HG03097 (cell line): ENCODE data around the gene RTN4IP1.
"Not testable (repeated sequence)": the region's sequence is repeated elsewhere in the genome, so short reads cannot be mapped to it uniquely, and the experiment has no call there.

Experiments used
- ATAC-seq: cut with Tn5 transposase; IDR thresholded peaks from one replicate; pipeline ENCODE4 v1.9.1; 2021; ENCODE audit not compliant: unreplicated experiment, low FRiP score

Gene RTN4IP1

DNA sequence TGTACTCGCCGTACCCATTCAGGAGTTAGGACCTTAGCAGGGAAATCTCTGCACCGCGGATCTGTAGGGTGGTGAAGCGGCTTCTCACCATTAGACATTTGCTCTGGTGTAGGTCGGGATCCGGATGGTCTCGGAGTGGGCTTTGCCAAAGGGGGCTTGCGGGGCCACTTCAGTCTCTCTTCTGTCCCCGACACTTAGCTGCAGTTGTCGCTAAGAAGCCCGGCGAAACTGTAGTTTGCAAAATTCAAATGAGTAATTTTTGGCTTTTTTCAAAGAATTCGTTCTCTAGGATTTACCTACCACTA, 513 bp upstream of the RTN4IP1 start:
- ATAC-seq = no peak

DNA sequence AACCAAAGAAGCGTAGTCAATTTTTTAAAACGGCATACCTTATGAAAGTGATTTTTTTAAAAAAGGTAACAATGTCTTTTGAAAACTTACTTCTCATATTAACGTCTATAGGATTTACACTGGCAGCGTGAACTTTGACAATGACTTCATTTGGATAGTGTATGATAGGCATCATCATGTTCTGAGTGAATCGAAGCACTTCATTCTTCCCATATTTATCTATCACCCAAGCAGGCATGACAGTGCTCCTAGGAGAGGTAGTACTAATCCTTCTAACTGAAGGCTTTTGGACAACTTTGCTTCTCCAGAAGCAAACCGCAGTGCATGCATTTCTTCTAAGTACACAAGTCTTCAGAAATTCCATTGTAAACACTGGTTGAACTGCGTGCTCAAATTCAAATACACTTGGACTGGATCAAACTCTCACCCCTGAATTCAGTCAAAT, 618 bp downstream of the RTN4IP1 start:
- no peak for ATAC-seq

DNA sequence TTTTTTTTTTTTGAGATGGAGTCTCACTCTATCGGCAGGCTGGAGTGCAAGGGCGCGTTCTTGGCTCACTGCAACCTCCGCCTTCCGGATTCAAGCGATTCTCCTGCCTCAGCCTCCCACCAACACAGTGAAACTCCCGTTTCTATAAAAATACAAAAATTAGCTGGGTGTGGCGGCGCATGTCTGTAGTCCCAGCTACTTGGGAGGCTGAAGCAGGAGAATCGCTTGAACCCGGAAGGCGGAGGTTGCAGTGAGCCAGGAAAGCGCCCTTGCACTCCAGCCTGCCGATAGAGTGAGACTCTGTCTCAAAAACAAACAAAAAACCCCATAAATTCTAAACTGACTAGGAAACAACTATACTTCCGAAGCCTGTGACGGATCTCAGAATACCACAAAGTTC, 1.5 kb downstream of the RTN4IP1 start:
- ATAC-seq = not testable (repeated sequence)

GRCh38 chr6:106626485-106626884, 2.8 kb downstream of the RTN4IP1 start:
- ATAC-seq = no peak

DNA sequence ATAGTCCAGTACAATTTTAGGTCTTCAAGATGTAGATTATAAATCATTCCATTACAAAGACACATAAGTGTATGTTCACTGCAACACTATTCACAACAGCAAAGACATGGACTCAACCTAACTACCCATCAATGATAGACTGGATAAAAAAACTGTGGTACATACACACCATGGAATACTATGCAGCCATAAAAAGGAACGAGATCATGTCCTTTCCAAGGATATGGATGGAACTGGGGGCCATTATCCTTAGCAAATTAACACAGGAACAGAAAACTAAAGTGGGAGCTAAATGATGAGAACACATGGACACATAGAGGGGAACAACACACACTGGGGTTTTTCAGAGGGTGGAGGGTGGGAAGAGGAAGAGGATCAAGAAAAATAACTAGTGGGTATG, 6.3 kb downstream of the RTN4IP1 start:
- ATAC-seq = no peak

- ATAC-seq = no peak
Measured at GRCh38 chr6:106622412-106622811, 6.9 kb downstream of the RTN4IP1 start.

DNA sequence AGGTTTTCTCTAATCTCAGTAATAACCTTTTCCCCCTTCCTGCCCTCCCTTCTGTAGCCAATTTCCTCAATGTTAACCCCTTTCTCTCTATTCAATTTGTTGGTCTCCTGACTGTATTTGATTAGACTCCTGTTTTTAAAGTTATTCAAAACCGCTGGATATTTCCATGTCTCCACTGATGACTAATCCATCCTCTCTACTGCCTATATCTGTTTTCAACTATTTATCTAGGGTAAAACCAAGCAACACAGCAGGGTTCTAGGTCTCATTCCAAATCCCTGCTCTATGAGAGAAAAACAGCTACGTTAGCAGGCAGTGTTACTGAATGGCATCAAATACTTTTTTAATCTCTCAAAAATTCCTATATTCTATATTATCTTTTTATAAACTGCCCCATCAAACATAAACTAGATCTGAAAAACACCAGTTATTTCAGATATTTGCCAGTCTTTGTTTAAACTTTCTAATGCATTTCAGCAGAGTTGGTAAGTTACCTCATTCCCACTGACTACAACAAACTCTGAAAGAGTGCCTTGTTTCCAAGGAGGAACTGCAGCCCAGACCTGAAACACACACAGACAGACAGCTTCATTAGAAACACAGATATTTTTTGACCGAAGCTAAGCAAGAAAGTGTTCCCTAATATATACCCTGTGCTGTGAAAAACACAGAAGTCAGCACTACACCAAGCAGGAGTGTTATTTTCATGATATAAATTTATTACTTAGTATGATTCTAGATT, 8.2 kb downstream of the RTN4IP1 start:
- no peak for ATAC-seq

- ATAC-seq = no peak
Measured at GRCh38 chr6:106619223-106619622, 10.1 kb downstream of the RTN4IP1 start.

- ATAC-seq = no peak
Measured at GRCh38 chr6:106618324-106618723, 11.0 kb downstream of the RTN4IP1 start.

GRCh38 chr6:106617857-106618256, 11.4 kb downstream of the RTN4IP1 start:
- ATAC-seq = no peak

DNA sequence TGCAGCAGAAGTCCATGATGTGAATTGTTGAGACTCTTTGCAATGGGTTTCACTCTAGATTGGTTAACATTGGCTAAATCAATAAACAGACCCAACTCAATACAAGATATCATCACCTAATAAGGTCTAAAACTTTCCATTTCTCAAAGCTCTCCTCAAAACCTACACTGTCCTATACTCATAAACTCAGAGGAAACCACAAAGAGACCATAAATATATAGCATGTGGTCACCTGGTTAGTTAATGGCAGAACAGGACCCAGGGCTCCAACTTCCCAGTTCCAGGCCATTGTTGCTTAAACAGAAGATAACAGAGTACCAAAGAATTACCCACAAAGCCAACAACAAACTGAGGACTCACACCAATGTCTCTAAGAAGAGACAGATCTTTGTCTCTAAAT, 12.0 kb downstream of the RTN4IP1 start:
- peak; percentile 84 for ATAC-seq

DNA sequence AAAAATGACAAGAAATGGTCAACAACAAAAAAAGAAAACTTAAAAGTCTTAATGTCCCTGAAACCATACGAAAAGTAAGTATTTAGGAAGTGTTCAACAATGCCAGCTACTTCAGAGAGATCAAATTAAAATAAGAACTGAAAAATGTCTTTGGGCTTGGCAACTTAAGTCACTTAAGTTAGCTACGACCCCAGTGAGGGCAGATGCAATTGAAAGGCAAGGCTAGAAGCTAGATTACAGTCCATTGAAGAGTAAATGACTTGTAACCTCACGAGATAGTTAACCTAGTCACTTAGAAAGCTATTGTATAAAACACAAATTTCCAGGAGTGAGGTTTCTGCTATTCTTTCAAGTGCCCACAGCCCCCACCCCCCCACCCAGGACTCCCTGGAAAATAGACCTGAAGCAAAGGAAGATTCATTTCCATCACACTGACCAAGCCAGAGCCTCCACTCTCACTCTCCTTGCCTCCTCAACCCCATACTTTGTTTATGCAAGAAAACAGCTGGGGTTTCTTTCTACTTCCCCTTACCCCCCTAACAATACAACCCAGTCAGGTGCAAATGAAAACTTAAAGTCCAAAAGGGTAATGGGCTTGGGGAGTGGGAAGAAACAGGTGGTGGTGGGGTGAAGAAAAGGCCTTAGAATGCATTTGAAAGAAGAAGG, 14.6 kb downstream of the RTN4IP1 start:
- ATAC-seq = no peak

- ATAC-seq = no peak
Measured at GRCh38 chr6:106614166-106614565, 15.1 kb downstream of the RTN4IP1 start.

GRCh38 chr6:106613590-106613989, 15.7 kb downstream of the RTN4IP1 start:
- no peak for ATAC-seq

DNA sequence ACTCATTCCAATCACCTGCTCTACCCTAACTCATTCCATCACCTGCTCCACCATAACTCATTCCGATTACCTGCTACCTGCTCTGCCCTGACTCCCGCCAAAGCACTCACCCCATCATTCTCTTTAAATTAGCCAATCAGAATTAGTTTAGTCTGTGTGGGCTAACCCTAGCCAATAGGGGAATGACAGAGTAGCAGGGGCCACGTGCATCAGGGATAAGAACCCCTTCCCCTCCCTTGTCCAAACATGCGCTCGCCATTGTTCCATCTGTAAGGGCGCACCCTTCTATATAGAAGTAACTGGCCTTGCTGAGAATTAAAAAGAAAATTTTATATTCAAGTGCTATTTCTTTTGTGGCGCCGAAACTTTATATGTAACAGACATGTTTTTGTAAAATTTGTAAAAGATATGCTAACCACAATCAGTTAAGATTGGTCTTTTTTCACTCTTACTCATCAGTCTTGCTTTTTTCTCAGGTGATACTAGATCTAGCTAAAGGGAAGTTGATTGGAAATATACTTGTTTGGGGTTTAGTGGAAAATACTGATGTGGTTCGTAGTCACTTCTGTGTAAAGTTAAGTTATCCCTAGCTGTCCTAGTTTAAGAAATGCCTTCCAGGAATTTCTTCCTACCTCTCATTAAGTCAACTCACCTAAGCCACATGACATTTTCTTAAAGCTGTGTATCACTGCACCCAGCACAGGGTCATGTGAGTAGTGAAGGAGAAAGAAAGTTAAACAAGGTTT, 16.5 kb downstream of the RTN4IP1 start:
- no peak for ATAC-seq

- ATAC-seq = no peak
Measured at GRCh38 chr6:106611030-106611429, 18.3 kb downstream of the RTN4IP1 start.

DNA sequence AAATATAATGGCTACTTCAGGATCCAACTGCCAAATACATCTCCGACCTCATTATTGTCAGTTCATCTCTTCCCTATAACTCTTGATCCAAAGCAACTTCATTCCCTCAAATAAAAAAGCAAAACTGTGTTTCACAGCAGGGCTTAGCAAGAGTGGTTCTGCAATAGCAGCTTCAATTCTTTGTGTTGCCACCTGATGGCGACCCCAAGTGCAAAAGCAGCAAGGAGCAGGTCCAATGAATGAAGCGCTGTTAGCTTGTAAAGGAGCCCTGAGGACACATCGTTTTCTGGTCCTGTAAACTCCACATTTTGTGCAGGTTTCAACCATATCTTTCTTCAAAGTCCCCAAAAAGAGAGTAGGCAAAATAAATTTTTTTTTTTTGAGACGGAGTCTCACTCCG, 19.6 kb downstream of the RTN4IP1 start:
- no peak for ATAC-seq

DNA sequence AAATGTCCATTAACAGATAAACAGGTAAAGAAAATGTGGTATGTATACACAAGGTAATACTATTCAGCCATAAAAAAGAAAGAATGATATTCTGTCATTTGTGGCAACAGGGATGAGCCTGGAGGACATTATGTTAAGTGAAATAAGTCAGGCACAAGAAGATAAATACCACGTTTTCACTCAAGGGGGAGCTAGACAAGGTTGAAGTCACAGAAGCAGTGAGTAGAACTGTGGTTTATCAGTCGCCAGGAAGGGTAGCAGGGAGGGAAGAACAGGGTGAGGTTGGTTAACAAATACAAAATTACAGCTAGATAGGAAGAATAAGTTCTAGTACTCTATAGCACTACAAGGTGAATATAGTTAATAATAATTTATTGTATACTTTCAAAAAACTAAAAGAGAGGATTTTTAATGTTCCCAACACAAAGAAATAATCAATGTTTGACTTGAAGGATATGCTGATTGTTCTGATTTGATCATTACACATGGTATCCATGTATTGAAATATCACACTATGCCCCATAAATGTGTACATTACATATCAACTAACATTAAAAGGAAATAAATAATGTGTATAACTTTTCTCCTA, 21.1 kb downstream of the RTN4IP1 start:
- no peak for ATAC-seq

- ATAC-seq = no peak
Measured at GRCh38 chr6:106600329-106600728, 29.0 kb downstream of the RTN4IP1 start.

- no peak for ATAC-seq
Measured at GRCh38 chr6:106599440-106599839, 29.9 kb downstream of the RTN4IP1 start.

GRCh38 chr6:106591111-106591825, 38.0 kb downstream of the RTN4IP1 start:
- no peak for ATAC-seq
